NCI-H446 treated with DMSO at 0.1 percent for 48 hours (cell line): ENCODE measurements around the gene USP4.
"Not testable (repeated sequence)": the region's sequence is repeated elsewhere in the genome, so short reads cannot be mapped to it uniquely, and the experiment has no call there.

ENCODE experiments used
- DNase-seq: peaks from one replicate; lab custom pipeline; 2025; lab: John Stamatoyannopoulos, UW

USP4 gene

DNA sequence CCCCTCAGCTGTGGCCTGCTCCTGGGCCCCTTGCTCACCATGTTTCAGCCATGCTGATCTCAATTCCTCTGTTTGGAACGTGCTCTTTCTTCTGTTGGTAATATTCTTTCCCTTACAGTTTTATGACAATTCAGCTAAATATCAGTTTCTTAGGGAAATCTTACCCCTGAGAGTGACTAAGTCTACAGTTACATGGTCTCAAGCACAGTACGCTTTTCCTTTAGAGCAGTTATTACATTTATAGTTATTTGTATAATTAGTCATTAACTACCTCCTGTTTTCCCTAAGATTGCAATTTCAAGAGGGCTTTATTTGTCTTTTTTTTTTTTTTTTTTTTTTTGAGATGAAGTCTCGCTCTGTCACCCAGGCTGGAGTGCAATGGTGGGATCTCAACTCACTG lies 86.3 kb downstream of the USP4 start:
- no peak for DNase-seq

GRCh38 chr3:49248840-49249227 lies 91.0 kb downstream of the USP4 start:
- no peak for DNase-seq

GRCh38 chr3:49244581-49245205 lies 95.2 kb downstream of the USP4 start:
- DNase-seq = no peak

DNA sequence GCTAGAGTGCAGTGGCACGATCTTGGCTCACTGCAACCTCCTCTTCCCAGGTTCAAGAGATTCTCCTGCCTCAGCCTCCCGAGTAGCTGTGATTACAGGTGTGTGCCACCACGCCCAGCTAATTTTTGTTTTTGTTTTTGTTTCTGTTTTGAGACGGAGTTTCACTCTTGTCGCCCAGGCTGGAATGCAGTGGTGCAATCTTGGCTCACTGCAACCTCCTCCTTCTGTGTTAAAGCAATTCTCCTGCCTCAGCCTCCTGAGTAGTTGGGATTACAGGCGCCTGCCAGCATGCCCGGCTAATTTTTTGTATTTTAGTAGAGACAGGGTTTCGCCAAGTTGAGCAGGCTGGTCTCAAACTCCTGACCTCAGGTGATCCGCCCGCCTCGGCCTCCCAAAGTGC lies 99.8 kb downstream of the USP4 start:
- not testable (repeated sequence) for DNase-seq

GRCh38 chr3:49238274-49239127 lies 101.4 kb downstream of the USP4 start:
- no peak for DNase-seq

- no peak for DNase-seq
Measured at GRCh38 chr3:49237344-49237743, 102.5 kb downstream of the USP4 start.

- DNase-seq = no peak
Measured at GRCh38 chr3:49236226-49236625, 103.6 kb downstream of the USP4 start.

GRCh38 chr3:49228817-49229216 lies 111.0 kb downstream of the USP4 start:
- DNase-seq = not testable (repeated sequence)
